K562 (cell line): Measurements from ENCODE around the gene CNIH3. TPM values are rescaled to one million over a fixed set of nuclear protein-coding genes. Genes with fewer than 3 reads are reported as not detected.

Experiments used
- ATAC-seq: fragments of 200-7000 bp; cut with Tn5 transposase; 3 replicates; pipeline ENCODE4 v1.9.1; 2020; ENCODE audit warnings: moderate library complexity
- BruUV-seq: library from RNA; stranded (reverse); fragments of 400-500 nt; replicated peaks from 2 replicates; lab custom pipeline; 2021; lab: Mats Ljungman, UMichigan
- CTCF ChIA-PET: fragments of 300-600 bp; formaldehyde crosslinking; extraction: SDS; loops from one replicate; lab custom pipeline; 2021; ENCODE audit warnings: low intra/inter-chr PET ratio; lab: Yijun Ruan, JAX
- POLR2A ChIA-PET: fragments of 300-600, 350-650 bp; sonication (Branson Sonifier 250); formaldehyde crosslinking; extraction: SDS; loops from one replicate; lab custom pipeline; 2021; ENCODE audit warnings: antibody characterized with exemption, inconsistent platforms; lab: Yijun Ruan, JAX
- DNase-seq, 4 experiments: peaks; one replicate each; pipeline versions ENCODE4 v3.0.0 to v3.0.0-alpha.2; 2011 to 2018; ENCODE audit warnings: low spot score in 3 of 4, mixed read lengths in 3 of 4; ENCODE audit errors: extremely low read depth in 1 of 4
- FAIRE-seq: peaks from 2 replicates; lab custom pipeline; 2011; peaks lifted over from hg19 to GRCh38; lab: Jason Lieb, UNC
- H2AFZ ChIP-seq: 2 replicates; pipeline ENCODE4 v1.6.0; 2011; ENCODE audit warnings: low read depth, low read length, control low read depth, inconsistent platforms
- H3K27ac ChIP-seq: fragments of 200-600 bp; 3 replicates; pipeline ENCODE4 v1.8.0; 2011; ENCODE audit warnings: low read depth, mild to moderate bottlenecking, control low read depth, inconsistent platforms, low read length, moderate library complexity, mixed read lengths; ENCODE audit errors: extremely low read depth
- H3K27me3 ChIP-seq, 2 experiments: fragments of 300-600 bp in 1 of 2; 2 replicates in 1 of 2; 3 replicates in 1 of 2; pipeline versions ENCODE4 v1.6.0 to v1.8.0; 2011; ENCODE audit warnings: inconsistent platforms in 2 of 2, low read length in 2 of 2, mild to moderate bottlenecking in 1 of 2, mixed read lengths in 1 of 2, moderate library complexity in 1 of 2; ENCODE audit not compliant: control insufficient read depth in 2 of 2, insufficient read depth in 2 of 2
- H3K36me3 ChIP-seq: fragments of 300-600 bp; 3 replicates; pipeline ENCODE4 v1.8.0; 2011; ENCODE audit warnings: mild to moderate bottlenecking, low read length, inconsistent platforms; ENCODE audit not compliant: control insufficient read depth, insufficient read depth
- H3K4me1 ChIP-seq, 2 experiments: fragments of 200-600 bp in 1 of 2; replicated peaks in 1 of 2; 2 replicates in 1 of 2; 3 replicates in 1 of 2; pipeline versions ENCODE4 v1.5.1 to v1.8.0; 2011; ENCODE audit warnings: inconsistent platforms in 2 of 2, low read length in 2 of 2, mild to moderate bottlenecking in 1 of 2, mixed read lengths in 1 of 2, moderate library complexity in 1 of 2; ENCODE audit not compliant: control insufficient read depth in 2 of 2, insufficient read depth in 2 of 2
- H3K4me2 ChIP-seq: 2 replicates; pipeline ENCODE4 v1.6.1; 2011; ENCODE audit warnings: low read length, control low read depth, inconsistent platforms, mixed read lengths; ENCODE audit not compliant: insufficient read depth
- H3K4me3 ChIP-seq: fragments of 200-600 bp; sonication (generic), shearing (Covaris generic); 2 replicates; pipeline ENCODE4 v1.5.1; 2016; ENCODE audit warnings: control low read depth, inconsistent platforms
- H3K79me2 ChIP-seq: fragments of 200-600 bp; 3 replicates; pipeline ENCODE4 v1.8.0; 2011; ENCODE audit warnings: low read length, inconsistent platforms; ENCODE audit not compliant: control insufficient read depth, insufficient read depth
- H3K9ac ChIP-seq, 2 experiments: 2 replicates each; pipeline versions ENCODE4 v1.6.0 to v1.6.1; 2011; ENCODE audit warnings: low read depth in 2 of 2, low read length in 2 of 2, control low read depth in 1 of 2, inconsistent platforms in 1 of 2, mild to moderate bottlenecking in 1 of 2, mixed read lengths in 1 of 2; ENCODE audit not compliant: insufficient read depth in 1 of 2
- H3K9me1 ChIP-seq: one replicate; pipeline ENCODE4 v1.6.0; 2011; ENCODE audit warnings: inconsistent platforms, mild to moderate bottlenecking, low read length, moderate library complexity; ENCODE audit not compliant: control insufficient read depth, insufficient read depth
- H3K9me3 ChIP-seq: replicated peaks from 2 replicates; pipeline ENCODE4 v1.5.1; 2011; ENCODE audit warnings: low read depth, low read length, inconsistent platforms; ENCODE audit not compliant: control insufficient read depth, insufficient read depth
- H4K20me1 ChIP-seq: replicated peaks from 2 replicates; pipeline ENCODE4 v1.6.1; 2011; ENCODE audit warnings: low read length, inconsistent platforms, mixed read lengths; ENCODE audit not compliant: control insufficient read depth, insufficient read depth
- ADNP ChIP-seq: fragments of 200-800 bp; sonication (Bioruptor generic); IDR thresholded peaks from 2 replicates; pipeline ENCODE4 v1.6.1; 2016; ENCODE audit warnings: missing genetic modification characterization, missing compliant biosample characterization
- CREB1 ChIP-seq, 2 experiments: sonication (generic) in 1 of 2; formaldehyde crosslinking in 1 of 2; IDR thresholded peaks; 2 replicates each; pipeline versions ENCODE4 v1.6.1 to v1.8.0; 2012 to 2022; ENCODE audit warnings: inconsistent platforms in 1 of 2, mild to moderate bottlenecking in 1 of 2, missing genetic modification reagents in 1 of 2, moderate library complexity in 1 of 2
- GMEB1 ChIP-seq: fragments of 250-450 bp; sonication (Bioruptor Pico); IDR thresholded peaks from 2 replicates; pipeline ENCODE4 v1.4.0; 2020; ENCODE audit warnings: mild to moderate bottlenecking
- PURB ChIP-seq: sonication (generic); formaldehyde crosslinking; IDR thresholded peaks from 2 replicates; pipeline ENCODE4 v1.9.0; 2021; ENCODE audit warnings: low read depth, mild to moderate bottlenecking, missing genetic modification reagents
- RERE ChIP-seq: sonication (generic); formaldehyde crosslinking; IDR thresholded peaks from 2 replicates; pipeline ENCODE4 v1.8.0; 2023; ENCODE audit warnings: missing genetic modification reagents, mild to moderate bottlenecking, borderline replicate concordance
- ZC3H4 ChIP-seq: sonication (generic); formaldehyde crosslinking; IDR thresholded peaks from 2 replicates; pipeline ENCODE4 v1.9.0; 2021; ENCODE audit warnings: missing genetic modification reagents, borderline replicate concordance
- ZNF263 ChIP-seq: sonication (generic); formaldehyde crosslinking; IDR thresholded peaks from 2 replicates; pipeline ENCODE4 v1.8.0; 2022; ENCODE audit warnings: mild to moderate bottlenecking, missing genetic modification reagents, borderline replicate concordance
- WGBS: fragments of 100-300 bp; shearing (Covaris generic); methylation state at CpG from one replicate; pipeline ENCODE4 v1.1.6; 2016; ENCODE audit warnings: low coverage, mixed read lengths; ENCODE audit not compliant: insufficient coverage; ENCODE audit errors: missing lambda C conversion rate; 5-methylcytosine and 5-hydroxymethylcytosine counted together
- in situ Hi-C: fragments of 300-500 bp; cut with MboI; formaldehyde crosslinking; loops from 4 replicates; pipeline ENCODE4 v1.15.0; 2018; ENCODE audit warnings: inconsistent platforms, mixed read lengths
- intact Hi-C: fragments of 100-400 bp; cut with micrococcal nuclease; formaldehyde crosslinking; loops from 2 replicates; pipeline ENCODE4 v1.14.2; 2022
- polyA plus RNA-seq, 8 experiments: library from polyadenylated mRNA; depleted of rRNA in 4 of 8; stranded (reverse) in 5 of 8; unstranded in 3 of 8; fragments of >200 nt; fragmentation: Nextera tagmentation in 2 of 8; fragmentation: Illumina TruSeq in 1 of 8; extraction: Ambion mirVana in 2 of 8; extraction: Trizol in 1 of 8; gene quantifications; 2 replicates each; pipeline versions ENCODE4 v1.2.1 to v1.2.3, GENCODE V29; 2011 to 2014; ENCODE audit warnings: inconsistent platforms in 1 of 8, missing spikeins in 1 of 8
- total RNA-seq, 7 experiments: library from RNA; depleted of rRNA in 6 of 7; stranded (reverse); fragments of >200 nt in 6 of 7; fragmentation: Illumina TruSeq in 2 of 7; extraction: Trizol in 2 of 7; gene quantifications; 2 replicates each; pipeline versions ENCODE4 v1.2.1 to v1.2.3, GENCODE V29; 2011 to 2021; ENCODE audit warnings: low replicate concordance in 1 of 7
- TF ChIP-seq, protein P1 (sequence below): sonication (generic); formaldehyde crosslinking; IDR thresholded peaks from 2 replicates; pipeline ENCODE4 v1.8.1; 2022; ENCODE audit warnings: missing genetic modification reagents
- TF ChIP-seq, protein P2 (sequence below): fragments of 250-450 bp; sonication (Bioruptor Pico); IDR thresholded peaks from 2 replicates; pipeline ENCODE4 v1.5.0; 2021

The CNIH3 gene
- total and polyA plus RNA-seq, 9 of the 15 experiments (the other 6 are each of a cell fraction or from before 2014, with no cell fraction given) = 0.14 to 1.8 (median 0.79) TPM

DNA sequence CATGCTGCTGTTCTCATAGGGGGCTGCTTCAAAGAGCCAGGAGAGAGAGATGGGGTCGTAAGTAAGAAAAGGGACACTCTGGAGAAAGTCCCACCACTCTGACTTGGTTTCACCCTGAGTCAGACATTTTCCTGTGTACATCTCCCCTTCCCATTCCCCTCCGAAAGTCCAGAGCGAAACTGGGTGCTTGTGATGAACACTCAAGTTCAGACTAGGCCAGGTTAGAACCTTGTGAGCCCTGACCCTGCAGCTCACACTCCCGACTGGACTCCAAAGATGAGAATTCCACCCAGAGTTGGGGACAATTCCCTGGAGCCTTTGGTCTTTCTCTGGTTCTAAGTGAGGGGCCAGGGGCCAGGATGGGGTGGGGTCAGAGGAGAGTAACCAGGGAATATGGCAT, 139.5 kb downstream of the CNIH3 start:
- Histone ChIP-seq H3K9ac (no peak overlapping the region), H3K27ac (no peak overlapping the region), H3K27me3 (no peaks in the 10 kb centered on the region), H3K4me1 (no peaks in the 10 kb centered on the region), H3K4me3 (no peak overlapping the region), H2AFZ (no peak overlapping the region), H3K79me2 (no peaks in the 10 kb centered on the region), H3K9me3 (no peaks in the 10 kb centered on the region), H4K20me1 (no peaks in the 10 kb centered on the region), H3K9me1 (no peaks in the 10 kb centered on the region), H3K36me3 (no peaks in the 10 kb centered on the region), H3K4me2 (no peak overlapping the region)
- ChIA-PET CTCF (no interaction called here), POLR2A (interaction anchor here (0.8 to 1.5 kb wide), 3 partner anchors 13 to 22 kb away, joined by 3 to 5 read pairs (median 3); no protein-coding TSS in a partner anchor)
- no peak for FAIRE-seq
- DNase-seq = no peak
- intact Hi-C loops = no loop called here
- in situ Hi-C loops = no loop called here
- WGBS = 1% methylated on average over 4 of the region's 4 CpGs
- ATAC-seq = no peak
- TF ChIP-seq PURB (no peak), GMEB1 (CRISPR knock-in tag) (no peak), CREB1 (IDR thresholded peaks at IDR 0.05) (no peak), CREB1 (CRISPR knock-in tag; IDR thresholded peaks at IDR 0.05) (no peak), ADNP (tag) (no peak), RERE (CRISPR knock-in tag) (no peak), ZC3H4 (CRISPR knock-in tag) (no peak), ZNF263 (CRISPR knock-in tag) (no peak)
- TF ChIP-seq, protein P1, sequence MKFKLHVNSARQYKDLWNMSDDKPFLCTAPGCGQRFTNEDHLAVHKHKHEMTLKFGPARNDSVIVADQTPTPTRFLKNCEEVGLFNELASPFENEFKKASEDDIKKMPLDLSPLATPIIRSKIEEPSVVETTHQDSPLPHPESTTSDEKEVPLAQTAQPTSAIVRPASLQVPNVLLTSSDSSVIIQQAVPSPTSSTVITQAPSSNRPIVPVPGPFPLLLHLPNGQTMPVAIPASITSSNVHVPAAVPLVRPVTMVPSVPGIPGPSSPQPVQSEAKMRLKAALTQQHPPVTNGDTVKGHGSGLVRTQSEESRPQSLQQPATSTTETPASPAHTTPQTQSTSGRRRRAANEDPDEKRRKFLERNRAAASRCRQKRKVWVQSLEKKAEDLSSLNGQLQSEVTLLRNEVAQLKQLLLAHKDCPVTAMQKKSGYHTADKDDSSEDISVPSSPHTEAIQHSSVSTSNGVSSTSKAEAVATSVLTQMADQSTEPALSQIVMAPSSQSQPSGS (CRISPR knock-in tag) = no peak
- TF ChIP-seq, protein P2, sequence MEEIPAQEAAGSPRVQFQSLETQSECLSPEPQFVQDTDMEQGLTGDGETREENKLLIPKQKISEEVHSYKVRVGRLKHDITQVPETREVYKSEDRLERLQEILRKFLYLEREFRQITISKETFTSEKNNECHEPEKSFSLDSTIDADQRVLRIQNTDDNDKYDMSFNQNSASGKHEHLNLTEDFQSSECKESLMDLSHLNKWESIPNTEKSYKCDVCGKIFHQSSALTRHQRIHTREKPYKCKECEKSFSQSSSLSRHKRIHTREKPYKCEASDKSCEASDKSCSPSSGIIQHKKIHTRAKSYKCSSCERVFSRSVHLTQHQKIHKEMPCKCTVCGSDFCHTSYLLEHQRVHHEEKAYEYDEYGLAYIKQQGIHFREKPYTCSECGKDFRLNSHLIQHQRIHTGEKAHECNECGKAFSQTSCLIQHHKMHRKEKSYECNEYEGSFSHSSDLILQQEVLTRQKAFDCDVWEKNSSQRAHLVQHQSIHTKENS (CRISPR knock-in tag) = no peak
- BruUV-seq = no TSS peak
